ENCODE data around the gene BRSK1.
A peak's percentile ranks its signal among the peaks of the same experiment; 100 is the strongest.

BRSK1 gene

GRCh38 chr19:55283548-55284377 is at the start of gene BRSK1:
Gene BRSK1, plus strand, starts transcription at chr19:55283997. Its CDS starts 446 bp downstream, at chr19:55284443.
- TF ChIP-seq CTCF (IDR thresholded peaks at IDR 0.05; ENCODE audit: poor library complexity, severe bottlenecking): no peak
- Histone ChIP-seq H3K36me3 (ENCODE audit: low read depth) (no peaks in the 10 kb centered on the region), H3K4me3 (ENCODE audit: severe bottlenecking) (peak within 1 kb of the TSS; percentile 43), H3K4me1 (ENCODE audit: insufficient read depth, poor library complexity, severe bottlenecking) (peaks cover 6% of the 10 kb centered on the region), H3K27me3 (ENCODE audit: insufficient read depth, poor library complexity, severe bottlenecking) (no peaks in the 10 kb centered on the region), H3K27ac (ENCODE audit: poor library complexity, severe bottlenecking) (peak within 1 kb of the TSS; percentile 44), H3K9me3 (ENCODE audit: severe bottlenecking) (no peaks in the 10 kb centered on the region)
- no peak for ATAC-seq (ENCODE audit: low read depth)
- DNase-seq (ENCODE audit: low spot score): peak; percentile 71

- TF ChIP-seq CTCF (IDR thresholded peaks at IDR 0.05; ENCODE audit: poor library complexity, severe bottlenecking): no peak
Measured at GRCh38 chr19:55238030-55238429, 45.8 kb upstream of the BRSK1 start.

GRCh38 chr19:55239004-55239403 is 44.8 kb upstream of the BRSK1 start:
- no peak for DNase-seq (ENCODE audit: low spot score)
- Histone ChIP-seq H3K9me3 (ENCODE audit: severe bottlenecking) (no peaks in the 10 kb centered on the region), H3K36me3 (ENCODE audit: low read depth) (peaks cover 75% of the 10 kb centered on the region)

More at GRCh38 chr19:55238030-55238429, 45.8 kb upstream of the BRSK1 start:
- no peak for ATAC-seq (ENCODE audit: low read depth)
- H3K27ac ChIP-seq (ENCODE audit: poor library complexity, severe bottlenecking): no peak overlapping the region
- H3K36me3 ChIP-seq (ENCODE audit: low read depth): peaks cover 78% of the 10 kb centered on the region
- H3K9me3 ChIP-seq (ENCODE audit: severe bottlenecking): no peaks in the 10 kb centered on the region
- no peak overlapping the region for H3K4me3 ChIP-seq (ENCODE audit: severe bottlenecking)
- no peaks in the 10 kb centered on the region for H3K27me3 ChIP-seq (ENCODE audit: insufficient read depth, poor library complexity, severe bottlenecking)
- no peak for DNase-seq (ENCODE audit: low spot score)
- no peaks in the 10 kb centered on the region for H3K4me1 ChIP-seq (ENCODE audit: insufficient read depth, poor library complexity, severe bottlenecking)

DNA sequence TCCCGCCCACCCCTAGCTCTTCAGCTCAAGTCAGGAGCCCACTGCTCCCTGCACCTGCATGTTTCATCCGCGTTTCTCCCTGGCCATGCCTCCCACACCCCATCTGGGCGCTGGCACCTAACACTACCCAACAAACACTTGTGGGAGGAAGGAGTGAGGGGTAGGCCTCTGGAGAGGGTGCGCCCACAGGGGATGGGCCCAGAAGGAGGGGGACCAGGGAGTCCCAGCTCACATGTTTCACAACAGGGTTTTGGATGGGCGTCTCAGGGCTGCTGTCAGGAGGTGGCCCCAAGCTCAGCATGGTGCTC is 43.1 kb upstream of the BRSK1 start:
- H3K4me1 ChIP-seq (ENCODE audit: insufficient read depth, poor library complexity, severe bottlenecking): no peaks in the 10 kb centered on the region
- no peaks in the 10 kb centered on the region for H3K27me3 ChIP-seq (ENCODE audit: insufficient read depth, poor library complexity, severe bottlenecking)
- ATAC-seq (ENCODE audit: low read depth) (no peak), DNase-seq (ENCODE audit: low spot score) (no peak)
- no peak for TF ChIP-seq CTCF (IDR thresholded peaks at IDR 0.05; ENCODE audit: poor library complexity, severe bottlenecking)
- H3K9me3 ChIP-seq (ENCODE audit: severe bottlenecking): no peaks in the 10 kb centered on the region
- no peak overlapping the region for H3K27ac ChIP-seq (ENCODE audit: poor library complexity, severe bottlenecking)
- H3K36me3 ChIP-seq (ENCODE audit: low read depth): peaks cover 73% of the 10 kb centered on the region
- no peak overlapping the region for H3K4me3 ChIP-seq (ENCODE audit: severe bottlenecking)

More at GRCh38 chr19:55239004-55239403, 44.8 kb upstream of the BRSK1 start:
- Histone ChIP-seq H3K4me3 (ENCODE audit: severe bottlenecking) (no peak overlapping the region), H3K27me3 (ENCODE audit: insufficient read depth, poor library complexity, severe bottlenecking) (no peaks in the 10 kb centered on the region), H3K27ac (ENCODE audit: poor library complexity, severe bottlenecking) (no peak overlapping the region), H3K4me1 (ENCODE audit: insufficient read depth, poor library complexity, severe bottlenecking) (no peaks in the 10 kb centered on the region)
- ATAC-seq (ENCODE audit: low read depth): no peak
- no peak for TF ChIP-seq CTCF (IDR thresholded peaks at IDR 0.05; ENCODE audit: poor library complexity, severe bottlenecking)
